HCT116 (cell line): Measurements from ENCODE around the gene KCNK10. TPM values are rescaled to one million over a fixed set of nuclear protein-coding genes. Genes with fewer than 3 reads are reported as not detected.

Experiments
- ATAC-seq: fragments of 200-7000 bp; cut with Tn5 transposase; 2 replicates; pipeline ENCODE4 v1.9.1; 2020; ENCODE audit warnings: mild to moderate bottlenecking, moderate library complexity
- BruUV-seq: library from RNA; stranded (reverse); fragments of 400-500 nt; replicated peaks from 2 replicates; lab custom pipeline; 2021; lab: Mats Ljungman, UMichigan
- CTCF ChIA-PET: fragments of 300-600 bp; sonication (Branson Sonifier 250); formaldehyde crosslinking; loops from one replicate; lab custom pipeline; 2021; ENCODE audit warnings: antibody characterized with exemption; lab: Charles Lee
- POLR2A ChIA-PET: fragments of 300-600, 350-600 bp; sonication (Branson Sonifier 250); formaldehyde crosslinking; loops from one replicate; lab custom pipeline; 2021; ENCODE audit warnings: antibody characterized with exemption; lab: Charles Lee
- RAD21 ChIA-PET, 2 experiments: fragments of 300-600 bp; sonication (Branson Sonifier 250); formaldehyde crosslinking; loops; one replicate each; lab custom pipeline; 2023; ENCODE audit warnings: low total read pairs in 2 of 2; ENCODE audit not compliant: uncharacterized antibody in 2 of 2, unreplicated experiment in 2 of 2, low non-redundant PET in 1 of 2; lab: Charles Lee
- DNase-seq: peaks from one replicate; pipeline ENCODE4 v3.0.0-alpha.2; 2010; ENCODE audit warnings: low read depth, low spot score
- H2AFZ ChIP-seq: fragments of 200-600 bp; shearing (Covaris generic), sonication (generic); 2 replicates; pipeline ENCODE4 v1.6.1; 2017; ENCODE audit warnings: low read depth, mixed run types, mixed read lengths, antibody characterized with exemption, low read length; ENCODE audit not compliant: poor library complexity, severe bottlenecking
- H3K27ac ChIP-seq: 2 replicates; pipeline ENCODE4 v1.5.1; 2012; ENCODE audit warnings: low read depth, low read length
- H3K27me3 ChIP-seq: fragments of 200-600 bp; sonication (generic); 2 replicates; pipeline ENCODE4 v1.6.1; 2016; ENCODE audit warnings: mixed run types, low read length, mixed read lengths; ENCODE audit not compliant: insufficient read depth
- H3K36me3 ChIP-seq, 2 experiments: fragments of 200-500 bp in 1 of 2; fragments of 200-600 bp in 1 of 2; sonication (Bioruptor generic) in 1 of 2; sonication (generic) in 1 of 2; 2 replicates each; pipeline versions ENCODE4 v1.5.1 to v1.6.1; 2014 to 2016; ENCODE audit warnings: low read length in 2 of 2, inconsistent platforms in 1 of 2, mixed read lengths in 1 of 2, mixed run types in 1 of 2; ENCODE audit not compliant: insufficient read depth in 2 of 2, control insufficient read depth in 1 of 2
- H3K4me1 ChIP-seq, 2 experiments: fragments of 200-600 bp in 1 of 2; sonication (generic) in 1 of 2; 2 replicates each; pipeline versions ENCODE4 v1.5.1 to v1.6.1; 2012 to 2017; ENCODE audit warnings: low read length in 2 of 2, inconsistent platforms in 1 of 2, mild to moderate bottlenecking in 1 of 2, mixed read lengths in 1 of 2, mixed run types in 1 of 2, moderate library complexity in 1 of 2; ENCODE audit not compliant: insufficient read depth in 2 of 2, control insufficient read depth in 1 of 2
- H3K4me2 ChIP-seq: fragments of 200-600 bp; sonication (generic); 2 replicates; pipeline ENCODE4 v1.6.1; 2017; ENCODE audit warnings: mixed run types, low read length, mixed read lengths
- H3K4me3 ChIP-seq, 2 experiments: fragments of 200-600 bp in 1 of 2; sonication (generic) in 1 of 2; replicated peaks in 1 of 2; 2 replicates each; pipeline ENCODE4 v1.5.1; 2011 to 2016; ENCODE audit warnings: low read length in 2 of 2, control low read depth in 1 of 2, low read depth in 1 of 2, mild to moderate bottlenecking in 1 of 2, mixed read lengths in 1 of 2, mixed run types in 1 of 2
- H3K79me2 ChIP-seq: fragments of 200-600 bp; sonication (generic); 2 replicates; pipeline ENCODE4 v1.6.1; 2017; ENCODE audit warnings: mild to moderate bottlenecking, mixed run types, low read length, moderate library complexity, mixed read lengths; ENCODE audit not compliant: insufficient read depth
- H3K9ac ChIP-seq: fragments of 200-600 bp; sonication (generic); 2 replicates; pipeline ENCODE4 v1.6.1; 2016; ENCODE audit warnings: low read length, mixed read lengths
- H3K9me2 ChIP-seq: fragments of 200-600 bp; sonication (generic), shearing (Covaris generic); 2 replicates; pipeline ENCODE4 v1.6.1; 2017; ENCODE audit warnings: mixed run types, mild to moderate bottlenecking, moderate library complexity; ENCODE audit not compliant: insufficient read depth
- H3K9me3 ChIP-seq, 2 experiments: fragments of 200-500 bp in 1 of 2; fragments of 200-600 bp in 1 of 2; sonication (Bioruptor generic) in 1 of 2; sonication (generic) in 1 of 2; 2 replicates each; pipeline ENCODE4 v1.6.1; 2014 to 2017; ENCODE audit warnings: low read length in 2 of 2, mixed read lengths in 2 of 2, inconsistent platforms in 1 of 2, low read depth in 1 of 2, mild to moderate bottlenecking in 1 of 2, mixed run types in 1 of 2, moderate library complexity in 1 of 2; ENCODE audit not compliant: control insufficient read depth in 1 of 2, insufficient read depth in 1 of 2
- H4K20me1 ChIP-seq: fragments of 200-600 bp; sonication (generic), shearing (Covaris generic); 2 replicates; pipeline ENCODE4 v1.6.1; 2017; ENCODE audit warnings: mixed run types, mild to moderate bottlenecking, moderate library complexity; ENCODE audit not compliant: insufficient read depth
- ATF3 ChIP-seq: IDR thresholded peaks from 2 replicates; pipeline ENCODE4 v1.6.1; 2012
- CBX3 ChIP-seq: IDR thresholded peaks from 2 replicates; pipeline ENCODE4 v1.6.1; 2012; ENCODE audit warnings: low read depth
- CEBPB ChIP-seq: IDR thresholded peaks from 2 replicates; pipeline ENCODE4 v1.6.1; 2012; ENCODE audit warnings: low read depth
- EGR1 ChIP-seq: IDR thresholded peaks from 2 replicates; pipeline ENCODE4 v1.6.1; 2012; ENCODE audit warnings: low read depth
- ELF1 ChIP-seq: IDR thresholded peaks from 2 replicates; pipeline ENCODE4 v1.6.1; 2012; ENCODE audit warnings: low read depth, borderline replicate concordance
- EZH2 ChIP-seq: fragments of 200-600 bp; sonication (generic); IDR thresholded peaks from 2 replicates; pipeline ENCODE4 v1.6.1; 2017; ENCODE audit warnings: antibody characterized with exemption, mixed run types
- EZH2phosphoT487 ChIP-seq: fragments of 200-600 bp; IDR thresholded peaks from 2 replicates; pipeline ENCODE4 v1.6.1; 2018; ENCODE audit warnings: antibody characterized with exemption, borderline replicate concordance
- POLR2A ChIP-seq: IDR thresholded peaks from 2 replicates; pipeline ENCODE4 v1.7.0; 2011; ENCODE audit warnings: borderline replicate concordance; ENCODE audit not compliant: insufficient read depth, insufficient read length; ENCODE audit errors: extremely low read depth
- RAD21 ChIP-seq: IDR thresholded peaks from 2 replicates; pipeline ENCODE4 v1.6.1; 2012; ENCODE audit warnings: low read depth, mild to moderate bottlenecking
- SP1 ChIP-seq: IDR thresholded peaks from 2 replicates; pipeline ENCODE4 v1.6.1; 2012; ENCODE audit warnings: low read depth
- SRF ChIP-seq: IDR thresholded peaks from 2 replicates; pipeline ENCODE4 v1.6.1; 2012; ENCODE audit warnings: low read depth
- YY1 ChIP-seq: IDR thresholded peaks from 2 replicates; pipeline ENCODE4 v1.6.1; 2011; ENCODE audit warnings: low read length, low read depth, moderate library complexity, mild to moderate bottlenecking; ENCODE audit not compliant: insufficient replicate concordance; ENCODE audit errors: extremely low read depth
- ZFX ChIP-seq: fragments of 450-650 bp; IDR thresholded peaks from 2 replicates; pipeline ENCODE4 v1.6.1; 2017
- intact Hi-C: fragments of 100-400 bp; cut with micrococcal nuclease; formaldehyde crosslinking; loops from 2 replicates; pipeline ENCODE4 v1.10.0; 2022
- total RNA-seq: library from RNA; stranded (reverse); gene quantifications from one replicate; pipeline ENCODE4 v1.2.1, GENCODE V29; 2021; ENCODE audit not compliant: unreplicated experiment
- TF ChIP-seq, protein P1 (sequence below): IDR thresholded peaks from 2 replicates; pipeline ENCODE4 v1.6.1; 2012
- TF ChIP-seq, protein P2 (sequence below): IDR thresholded peaks from 2 replicates; pipeline ENCODE4 v1.6.1; 2011; ENCODE audit warnings: mild to moderate bottlenecking, low read length, moderate library complexity; ENCODE audit not compliant: insufficient replicate concordance; ENCODE audit errors: extremely low read depth

The KCNK10 gene
- total RNA-seq, 1 experiment from 2014 or later = not detected

DNA sequence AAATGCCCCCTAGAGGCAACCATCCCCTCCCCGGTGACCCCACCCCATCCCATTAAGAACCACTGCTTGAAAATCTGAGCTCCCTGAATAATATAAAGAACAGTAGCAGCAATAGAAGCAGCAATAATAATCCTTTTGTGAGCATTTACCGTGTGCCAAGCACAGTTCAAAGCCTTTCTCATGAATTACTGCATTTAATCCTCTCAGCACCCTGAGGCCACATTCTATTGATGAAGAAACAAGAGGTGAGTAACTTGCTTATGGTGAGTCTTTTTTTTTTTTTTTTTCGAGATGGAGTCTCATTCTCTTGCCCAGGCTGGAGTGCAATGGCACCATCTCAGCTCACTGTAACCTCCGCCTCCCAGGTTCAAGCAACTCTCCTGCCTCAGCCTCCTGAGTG lies 65.0 kb downstream of the KCNK10 start:
- RAD21 ChIA-PET = no interaction called here
- Histone ChIP-seq H3K9me3 (no peaks in the 10 kb centered on the region), H3K4me3 (no peak overlapping the region), H3K4me2 (no peak overlapping the region), H4K20me1 (no peaks in the 10 kb centered on the region), H3K79me2 (no peaks in the 10 kb centered on the region), H3K9ac (no peak overlapping the region), H2AFZ (no peak overlapping the region), H3K27ac (no peak overlapping the region), H3K36me3 (no peaks in the 10 kb centered on the region), H3K4me1 (no peaks in the 10 kb centered on the region), H3K27me3 (no peaks in the 10 kb centered on the region), H3K9me2 (no peaks in the 10 kb centered on the region)
- CTCF ChIA-PET = no interaction called here
- no peak for TF ChIP-seq EGR1
- no TSS peak for BruUV-seq
- DNase-seq (no peak), ATAC-seq (no peak)
- intact Hi-C loops = no loop called here
- POLR2A ChIA-PET = no interaction called here

GRCh38 chr14:88256997-88257950 lies 65.8 kb downstream of the KCNK10 start:
- H3K36me3 ChIP-seq = no peaks in the 10 kb centered on the region
- intact Hi-C loops = no loop called here
- DNase-seq = no peak
- TF ChIP-seq EZH2phosphoT487 (no peak), SP1 (no peak), SRF (no peak), EZH2 (no peak), ZFX (no peak), YY1 (no peak), CEBPB (no peak), ATF3 (no peak), CBX3 (no peak), POLR2A (no peak), EGR1 (no peak), RAD21 (no peak), ELF1 (no peak)
- TF ChIP-seq, protein P1, sequence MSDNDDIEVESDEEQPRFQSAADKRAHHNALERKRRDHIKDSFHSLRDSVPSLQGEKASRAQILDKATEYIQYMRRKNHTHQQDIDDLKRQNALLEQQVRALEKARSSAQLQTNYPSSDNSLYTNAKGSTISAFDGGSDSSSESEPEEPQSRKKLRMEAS = no peak
- TF ChIP-seq, protein P2, sequence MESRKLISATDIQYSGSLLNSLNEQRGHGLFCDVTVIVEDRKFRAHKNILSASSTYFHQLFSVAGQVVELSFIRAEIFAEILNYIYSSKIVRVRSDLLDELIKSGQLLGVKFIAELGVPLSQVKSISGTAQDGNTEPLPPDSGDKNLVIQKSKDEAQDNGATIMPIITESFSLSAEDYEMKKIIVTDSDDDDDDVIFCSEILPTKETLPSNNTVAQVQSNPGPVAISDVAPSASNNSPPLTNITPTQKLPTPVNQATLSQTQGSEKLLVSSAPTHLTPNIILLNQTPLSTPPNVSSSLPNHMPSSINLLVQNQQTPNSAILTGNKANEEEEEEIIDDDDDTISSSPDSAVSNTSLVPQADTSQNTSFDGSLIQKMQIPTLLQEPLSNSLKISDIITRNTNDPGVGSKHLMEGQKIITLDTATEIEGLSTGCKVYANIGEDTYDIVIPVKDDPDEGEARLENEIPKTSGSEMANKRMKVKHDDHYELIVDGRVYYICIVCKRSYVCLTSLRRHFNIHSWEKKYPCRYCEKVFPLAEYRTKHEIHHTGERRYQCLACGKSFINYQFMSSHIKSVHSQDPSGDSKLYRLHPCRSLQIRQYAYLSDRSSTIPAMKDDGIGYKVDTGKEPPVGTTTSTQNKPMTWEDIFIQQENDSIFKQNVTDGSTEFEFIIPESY = no peak

More at GRCh38 chr14:88256997-88257950, 65.8 kb downstream of the KCNK10 start:
- H3K4me2 ChIP-seq = no peak overlapping the region
- H4K20me1 ChIP-seq = no peaks in the 10 kb centered on the region
- H3K9me2 ChIP-seq = no peaks in the 10 kb centered on the region
- no peak overlapping the region for H2AFZ ChIP-seq
- ChIA-PET CTCF (no interaction called here), POLR2A (no interaction called here), RAD21 (no interaction called here)
- no peak overlapping the region for H3K4me3 ChIP-seq
- H3K9ac ChIP-seq = no peak overlapping the region
- H3K79me2 ChIP-seq = no peaks in the 10 kb centered on the region
- no TSS peak for BruUV-seq
- 0 out of 2 replicates have a peak, but pooled peaks cover 2% of the 10 kb centered on the region for H3K27me3 ChIP-seq
- no peak overlapping the region for H3K27ac ChIP-seq
- ATAC-seq = no peak
- no peaks in the 10 kb centered on the region for H3K4me1 ChIP-seq
- no peaks in the 10 kb centered on the region for H3K9me3 ChIP-seq
